H1 (cell line): ENCODE measurements around the gene DIP2C. TPM values are rescaled to one million over a fixed set of nuclear protein-coding genes. Genes with fewer than 3 reads are reported as not detected.

Experiments
- CHD1 ChIP-seq: IDR thresholded peaks from 2 replicates; pipeline ENCODE4 v1.6.1; 2012; ENCODE audit warnings: low read depth, low read length, improper control_type of control experiment
- EGR1 ChIP-seq: IDR thresholded peaks from 2 replicates; pipeline ENCODE4 v1.6.1; 2011; ENCODE audit warnings: low read depth, low read length, borderline replicate concordance
- GABPA ChIP-seq: IDR thresholded peaks from 2 replicates; pipeline ENCODE4 v1.6.1; 2011; ENCODE audit warnings: mild to moderate bottlenecking, low read length, moderate library complexity, borderline replicate concordance; ENCODE audit not compliant: insufficient read depth
- RFX5 ChIP-seq: IDR thresholded peaks from 2 replicates; pipeline ENCODE4 v1.6.1; 2011; ENCODE audit warnings: low read depth, low read length, improper control_type of control experiment, borderline replicate concordance
- polyA plus RNA-seq, 7 experiments: library from polyadenylated mRNA; depleted of rRNA in 3 of 7; stranded (reverse) in 5 of 7; unstranded in 2 of 7; fragments of >200 nt in 5 of 7; fragments of 200-250 nt in 2 of 7; gene quantifications; 1 replicate in 5 of 7; 2 replicates in 1 of 7; 4 replicates in 1 of 7; pipeline versions ENCODE4 v1.2.1 to v1.2.3, GENCODE V29; 2011 to 2013; ENCODE audit warnings: missing spikeins in 2 of 7, mixed read lengths in 2 of 7
- total RNA-seq: library from RNA; stranded (reverse); fragmentation: NEBNext Ultra II Directional; extraction: Animal tissue kit (Norgen Biotek cat#: 25700); gene quantifications from 2 replicates; pipeline ENCODE4 v1.2.1, GENCODE V29; 2021

DIP2C gene
- total and polyA plus RNA-seq, 2 of the 8 experiments (the other 6 are each of a cell fraction or from before 2014, with no cell fraction given), result 3.8 to 9.3 TPM

DNA sequence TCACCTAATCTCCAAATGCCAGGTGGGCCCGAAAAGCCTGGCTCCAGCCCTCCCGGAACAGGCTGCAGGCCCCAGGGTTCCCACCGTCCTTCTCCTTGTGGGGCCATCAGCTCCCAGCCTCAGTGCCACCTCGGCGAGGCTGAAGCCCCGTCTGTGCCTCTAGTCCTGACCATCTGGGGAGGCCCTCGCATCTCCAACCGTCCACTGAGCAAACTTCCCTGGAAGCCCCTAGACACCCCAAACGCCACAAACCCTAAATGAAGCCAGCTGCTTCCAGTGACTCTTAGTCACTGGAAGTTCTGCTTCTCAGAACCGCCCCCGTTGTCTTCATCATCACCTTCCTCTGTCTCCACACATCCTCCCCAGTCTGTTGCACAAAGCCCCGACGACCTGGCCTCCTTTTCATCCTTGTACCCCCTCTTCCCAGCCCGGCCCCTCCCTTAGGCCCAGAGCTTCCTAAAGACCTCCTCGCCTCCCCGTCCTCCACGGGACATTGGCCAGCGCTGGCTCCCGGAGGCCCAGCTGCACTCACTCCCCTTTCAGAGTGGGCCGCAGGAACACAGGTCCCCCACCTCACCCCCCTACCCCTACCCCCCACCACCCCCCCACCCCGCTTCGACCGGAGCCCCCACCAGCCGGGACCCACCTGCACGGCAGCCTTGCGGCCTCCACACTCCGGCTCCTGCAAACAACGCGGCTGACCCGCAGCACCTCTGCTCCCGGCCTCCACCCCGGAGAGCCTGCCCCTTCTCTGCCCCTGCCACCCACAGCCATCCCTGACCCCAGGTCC is 1.1 kb upstream of the DIP2C start (continued):
- TF ChIP-seq CHD1, result no peak
- no peak for TF ChIP-seq GABPA
- TF ChIP-seq RFX5, result no peak
- no peak for TF ChIP-seq EGR1
